ENCODE measurements around the gene ATRIP.

The ATRIP gene

DNA sequence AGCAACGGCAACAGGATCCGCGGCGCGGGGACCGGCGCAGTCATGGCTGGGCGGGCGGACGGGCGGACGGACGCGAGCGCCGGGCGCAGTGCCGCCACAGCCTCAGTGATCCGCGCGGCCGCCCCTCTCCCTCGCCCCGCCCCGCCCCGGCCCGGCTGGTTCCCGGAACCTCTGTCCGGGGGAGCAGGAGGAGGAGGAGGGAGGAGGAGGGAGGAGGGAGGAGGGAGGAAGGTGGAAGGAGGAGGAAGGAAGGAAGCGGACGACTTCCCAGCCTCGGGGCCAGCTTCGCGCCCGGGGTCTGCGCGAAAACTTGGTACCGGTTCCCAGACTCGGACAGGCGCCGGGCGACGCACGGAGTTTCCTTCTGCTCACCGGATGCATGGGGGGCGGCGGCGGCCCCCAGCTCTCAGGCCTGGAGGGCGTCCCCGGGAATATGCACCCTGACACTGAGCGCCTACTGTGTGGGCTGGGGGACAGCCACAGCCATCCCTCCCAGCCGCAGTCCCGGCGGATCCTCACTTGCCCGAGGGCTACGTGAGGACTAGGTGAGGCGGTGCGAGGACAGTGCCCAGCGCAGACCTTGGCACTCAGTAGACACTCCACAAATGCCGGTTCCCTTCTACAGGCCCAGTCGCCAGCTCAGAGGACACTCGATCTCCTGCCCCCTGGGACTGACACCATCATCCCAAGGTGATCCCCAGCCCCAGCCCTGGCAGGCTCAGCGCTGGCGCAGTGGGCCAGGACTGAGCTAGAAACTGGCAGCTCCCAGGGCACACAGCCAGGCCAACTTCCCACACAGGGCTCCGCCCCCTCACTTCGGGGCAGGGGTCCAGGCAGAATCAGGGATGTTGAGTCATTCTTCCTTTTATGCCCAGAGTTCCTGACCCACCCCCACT is 57.8 kb downstream of the ATRIP start, which contains the start of gene SHISA5:
SHISA5 (minus strand) TSS at position 124 of the 896 bp plus-strand sequence; CDS start at position 44, 80 bp downstream.
- peak; percentile 80 for DNase-seq (ENCODE audit: low read depth)

DNA sequence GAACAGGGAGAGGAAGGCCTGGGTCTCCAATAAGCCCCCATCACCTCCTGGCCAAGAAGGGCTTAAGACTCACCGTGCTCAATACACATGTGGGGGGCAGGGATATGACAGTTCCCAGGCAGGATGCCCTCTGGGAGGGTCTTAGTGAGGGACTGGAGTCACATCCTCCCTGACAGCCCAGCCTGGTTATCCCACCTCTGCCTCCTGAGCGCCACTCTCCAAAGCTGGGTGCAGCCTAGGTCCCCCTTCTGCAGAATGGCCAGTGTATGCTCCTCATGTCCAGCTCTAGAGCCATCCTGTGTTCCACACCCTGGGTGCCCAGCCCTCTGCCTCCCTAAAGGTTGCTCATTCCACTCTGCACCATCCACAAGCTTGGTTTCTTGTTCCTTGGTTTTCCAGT is 58.6 kb downstream of the ATRIP start:
- no peak for DNase-seq (ENCODE audit: low read depth)

DNA sequence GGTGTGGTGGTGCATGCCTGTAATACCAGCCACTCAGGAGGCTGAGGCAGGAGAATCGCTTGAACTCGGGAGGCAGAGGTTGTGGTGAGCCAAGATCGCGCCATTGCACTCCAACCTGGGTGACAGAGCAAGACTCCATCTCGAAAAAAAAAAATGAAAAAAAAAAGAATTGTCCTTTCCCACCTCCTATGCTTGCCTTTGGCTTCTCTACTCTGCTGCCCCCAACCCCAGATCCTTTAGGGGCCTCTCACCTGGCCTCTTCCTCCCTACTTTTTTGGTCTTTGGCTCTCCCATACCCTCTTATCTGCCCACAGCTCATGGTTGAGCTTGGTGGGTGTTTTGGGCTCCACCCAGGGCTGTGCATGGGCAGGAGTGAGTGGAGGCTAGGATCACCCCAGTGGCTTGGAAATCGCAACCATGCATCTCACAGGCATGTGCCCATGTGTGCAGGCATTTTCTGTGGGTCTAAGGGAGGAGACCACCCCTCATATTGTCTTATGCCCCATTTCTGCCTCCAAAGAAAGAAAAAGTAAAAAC is 59.5 kb downstream of the ATRIP start:
- no peak for DNase-seq (ENCODE audit: low read depth)

DNA sequence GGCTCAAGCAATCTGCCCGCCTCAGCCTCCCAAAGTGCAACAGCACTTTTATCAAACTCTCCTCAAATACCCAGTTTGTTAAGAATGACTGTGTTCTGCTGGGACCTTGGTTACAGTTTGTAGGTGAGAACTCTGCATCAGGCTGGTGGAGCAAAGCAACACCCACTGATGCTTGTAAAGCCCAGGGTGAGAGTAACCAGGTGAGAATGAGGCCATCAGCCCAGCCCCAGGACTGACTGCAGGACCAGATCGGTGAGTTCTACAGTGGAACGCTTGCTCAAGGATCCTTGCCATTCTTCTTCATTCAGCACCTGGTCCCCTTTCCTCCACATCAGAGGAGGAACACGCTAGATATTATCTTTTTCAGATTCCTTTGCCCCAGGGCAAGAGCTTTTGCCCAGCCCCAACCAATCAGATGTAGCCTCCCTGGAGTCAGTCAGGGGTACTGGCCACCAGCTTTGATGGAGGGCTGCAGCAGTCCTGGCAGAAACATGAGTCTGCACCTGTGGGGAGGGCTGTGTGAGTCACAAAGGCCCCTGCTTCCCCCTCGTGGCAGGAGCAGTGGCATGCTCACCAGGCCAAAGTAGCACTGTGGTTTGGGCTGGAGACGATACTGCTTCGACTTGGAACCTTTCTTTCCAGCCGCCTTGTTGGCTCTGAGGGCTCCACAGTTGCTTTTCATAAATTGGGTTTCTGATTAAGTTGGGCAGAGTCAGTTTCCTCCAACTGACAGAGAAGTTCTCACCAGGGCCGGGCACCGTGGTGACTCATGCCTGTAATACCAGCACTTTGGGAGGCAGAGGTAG is 60.9 kb downstream of the ATRIP start:
- peak; percentile 44 for DNase-seq (ENCODE audit: low read depth)

DNA sequence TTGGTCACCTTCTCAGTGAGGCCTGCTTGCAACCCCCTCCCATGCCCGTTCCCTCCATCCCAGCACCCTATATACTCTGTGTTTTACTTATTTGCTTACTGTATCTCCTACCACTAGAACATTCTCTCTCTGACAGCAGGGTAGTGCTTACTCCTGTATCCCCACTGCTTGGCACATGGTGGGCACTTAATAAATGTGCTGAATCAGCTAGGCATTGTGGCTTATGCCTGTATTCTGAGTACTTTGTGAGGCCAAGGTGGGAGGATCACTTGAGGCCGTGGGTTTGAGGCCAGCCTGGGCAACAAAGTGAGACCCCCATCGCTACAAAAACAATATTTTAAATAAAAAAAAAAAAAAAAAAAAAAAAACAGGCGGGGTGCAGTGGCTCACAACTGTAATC is 65.0 kb downstream of the ATRIP start:
- DNase-seq (ENCODE audit: low read depth): no peak

DNA sequence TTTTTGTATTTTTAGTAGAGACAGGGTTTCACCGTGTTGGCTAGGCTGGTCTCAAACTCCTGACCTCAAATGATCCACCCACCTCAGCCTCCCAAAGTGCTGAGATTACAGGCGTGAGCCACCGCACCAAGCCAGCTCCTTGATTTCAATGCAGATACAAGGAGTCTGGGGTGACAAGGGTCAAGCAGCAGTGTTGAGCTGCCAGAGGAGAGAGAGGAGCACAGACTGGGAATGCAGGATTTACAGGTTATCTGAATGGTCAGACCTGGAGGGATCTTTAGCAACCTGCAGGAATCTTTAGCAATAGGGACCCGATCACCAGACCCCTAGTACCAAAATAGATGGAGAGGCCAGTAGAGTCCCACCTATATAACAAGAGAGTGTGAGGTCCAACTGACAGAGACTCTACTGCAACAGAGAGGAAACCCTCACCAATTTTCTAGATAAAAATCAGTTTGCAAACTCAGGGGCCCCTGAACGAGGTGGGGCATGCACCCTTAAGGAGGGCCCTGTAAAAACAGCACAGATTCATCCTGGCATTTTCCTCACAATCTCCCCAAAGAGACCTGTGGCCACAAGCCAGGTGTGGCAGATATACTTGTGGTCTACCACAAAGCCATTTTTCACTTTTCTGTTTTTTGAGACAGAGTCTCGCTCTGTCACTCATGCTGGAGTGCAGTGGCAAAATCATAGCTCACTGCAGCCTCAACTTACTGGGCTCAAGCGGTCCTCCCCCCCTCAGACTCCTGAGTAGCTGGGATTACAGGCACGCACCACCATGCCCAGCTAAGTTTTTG is 68.1 kb downstream of the ATRIP start:
- no peak for DNase-seq (ENCODE audit: low read depth)
